HG03460 (cell line): Measurements from ENCODE around the gene EDA.

Source experiments
- ATAC-seq: cut with Tn5 transposase; IDR thresholded peaks from one replicate; pipeline ENCODE4 v1.9.1; 2021; ENCODE audit not compliant: unreplicated experiment

Gene EDA

GRCh38 chrX:70022616-70023015 is 406.7 kb downstream of the EDA start:
- no peak for ATAC-seq

GRCh38 chrX:70025464-70025863 is 409.6 kb downstream of the EDA start:
- no peak for ATAC-seq

DNA sequence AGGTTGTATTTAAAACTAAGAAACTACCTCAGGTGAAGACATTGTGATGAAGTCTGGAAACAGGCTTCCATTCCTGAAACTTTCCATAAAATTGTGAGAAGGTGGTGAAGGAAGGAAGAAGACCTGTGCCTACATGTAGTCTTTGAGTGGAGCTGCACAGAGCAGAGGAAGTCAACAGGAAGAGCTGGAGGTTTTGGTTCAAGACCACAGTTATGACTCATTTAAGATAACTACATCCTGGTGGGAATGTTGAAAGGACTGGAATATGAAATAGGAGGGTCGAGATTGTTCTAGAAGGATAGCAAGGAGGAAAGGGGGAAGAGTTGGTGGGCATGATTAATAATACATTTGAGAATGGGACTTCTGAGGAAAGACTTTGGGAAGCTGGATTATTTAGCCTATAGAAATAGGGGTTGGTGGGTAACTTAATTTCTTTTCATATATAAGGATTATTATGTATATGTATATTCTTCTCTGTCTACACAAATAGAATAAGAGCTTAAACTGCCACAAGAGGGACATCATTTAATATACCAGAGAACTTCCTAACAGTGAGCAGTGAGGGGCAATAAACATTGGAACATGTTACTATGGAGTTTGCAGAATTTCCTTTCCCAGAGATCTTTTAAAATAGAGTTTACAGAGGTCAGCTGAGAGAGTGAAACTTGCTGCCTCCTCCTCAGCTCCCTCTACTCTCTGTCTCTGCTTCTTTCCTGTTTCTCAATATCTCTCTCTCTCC is 410.4 kb downstream of the EDA start:
- no peak for ATAC-seq

- ATAC-seq = no peak
Observed at GRCh38 chrX:70026851-70027200, 410.9 kb downstream of the EDA start.

GRCh38 chrX:70029863-70030262 is 413.9 kb downstream of the EDA start:
- no peak for ATAC-seq

DNA sequence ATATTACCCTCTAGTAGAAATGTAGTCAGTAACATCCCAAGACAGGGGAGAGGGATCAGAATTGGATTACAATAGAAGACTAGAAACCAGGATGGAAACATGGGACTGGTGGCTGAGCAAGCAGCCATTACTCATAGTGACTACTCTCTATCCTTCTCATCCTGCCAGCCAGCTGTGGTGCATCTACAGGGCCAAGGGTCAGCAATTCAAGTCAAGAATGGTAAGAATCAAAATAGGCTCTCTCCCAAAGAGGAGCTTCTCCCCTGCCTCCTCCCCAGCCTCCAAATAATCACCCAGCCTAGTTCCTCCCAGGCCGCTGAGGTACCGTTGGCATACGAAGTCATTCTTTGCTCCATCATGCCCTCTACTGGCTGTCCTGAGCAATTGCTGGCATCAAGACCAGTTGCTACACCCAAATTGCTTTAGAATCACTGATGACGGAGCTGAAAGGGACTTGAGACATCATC is 414.4 kb downstream of the EDA start:
- ATAC-seq = peak; percentile 57

DNA sequence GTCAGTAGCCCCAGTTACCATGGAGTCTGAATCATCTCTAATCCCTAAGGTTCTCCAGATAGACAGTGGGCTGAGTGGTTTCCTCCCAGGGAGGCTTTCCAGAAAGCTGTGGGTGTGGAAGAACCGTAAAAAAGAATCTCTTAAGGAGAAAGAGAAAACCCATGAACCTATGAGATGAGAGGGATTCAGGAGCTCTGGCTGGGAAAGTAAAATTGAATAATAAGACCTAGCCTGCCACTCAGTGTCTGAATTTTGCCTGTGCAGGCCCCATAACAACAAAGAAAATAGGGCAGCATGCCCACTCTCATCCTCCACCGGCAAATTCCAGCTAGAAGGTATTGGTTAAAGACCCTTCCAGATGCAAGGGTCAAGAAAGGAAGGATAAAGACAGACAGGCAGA is 416.9 kb downstream of the EDA start:
- ATAC-seq = no peak

- ATAC-seq = no peak
Observed at GRCh38 chrX:70033348-70034051, 417.6 kb downstream of the EDA start.

- no peak for ATAC-seq
Observed at GRCh38 chrX:70034646-70035045, 418.7 kb downstream of the EDA start.

- ATAC-seq = no peak
Observed at GRCh38 chrX:70038515-70038914, 422.6 kb downstream of the EDA start.

- no peak for ATAC-seq
Observed at GRCh38 chrX:70038951-70039350, 423.0 kb downstream of the EDA start.

- no peak for ATAC-seq
Observed at GRCh38 chrX:70039758-70040157, 423.8 kb downstream of the EDA start.

DNA sequence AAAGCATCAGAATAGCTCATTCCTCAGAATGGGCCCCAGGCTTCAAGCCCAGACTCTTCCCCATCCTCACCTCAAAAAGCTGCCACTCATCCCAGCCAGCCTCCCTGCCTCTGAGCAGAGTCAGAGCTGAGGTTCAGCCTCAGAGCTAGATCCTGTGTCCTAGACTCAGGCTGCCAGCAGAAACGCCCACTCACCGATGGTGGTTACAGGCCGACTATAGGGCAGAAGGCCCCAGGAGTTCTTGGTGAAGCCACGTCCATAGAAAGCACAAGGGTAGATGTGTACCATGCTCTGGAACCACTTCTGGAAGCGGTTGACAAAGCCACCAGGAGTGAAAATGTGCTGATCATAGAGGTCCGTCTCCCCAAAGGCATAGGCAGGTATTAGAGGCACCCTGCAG is 426.1 kb downstream of the EDA start:
- ATAC-seq = no peak

GRCh38 chrX:70042399-70043371 is 426.8 kb downstream of the EDA start:
- no peak for ATAC-seq

- ATAC-seq = no peak
Observed at GRCh38 chrX:70043685-70044084, 427.8 kb downstream of the EDA start.

DNA sequence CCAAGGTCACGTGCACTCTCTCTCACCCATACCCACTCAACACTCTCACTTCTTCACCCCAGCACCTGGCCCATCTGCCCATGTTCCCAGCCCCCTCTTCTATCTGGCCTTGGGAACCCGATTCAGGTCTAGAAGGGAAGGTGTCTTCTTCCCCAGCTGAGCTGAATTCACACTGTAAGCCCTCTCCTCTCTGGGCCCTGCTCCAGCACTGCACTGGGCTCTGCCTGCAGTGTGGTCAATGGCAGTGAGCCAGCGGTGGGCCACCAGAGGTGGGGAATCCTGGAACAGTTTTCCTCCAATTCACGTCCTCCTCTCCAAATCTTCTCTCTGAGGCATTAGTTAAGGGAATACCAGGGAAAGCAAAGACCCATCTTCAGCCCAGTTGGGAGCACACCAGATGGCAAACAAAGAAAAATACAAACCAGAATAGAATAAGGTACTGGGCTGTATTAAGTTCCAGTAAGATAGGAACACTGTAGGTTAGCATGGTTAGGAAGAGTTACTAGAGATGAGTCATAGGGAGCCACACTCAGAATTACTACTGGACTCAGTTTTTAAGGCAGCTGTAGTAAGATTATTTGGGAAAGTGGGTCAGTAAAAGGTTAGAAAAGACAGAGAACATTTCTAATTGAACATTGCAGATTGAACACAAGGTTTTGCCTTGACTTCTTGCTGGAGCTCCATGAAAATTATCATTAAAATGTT is 428.8 kb downstream of the EDA start:
- ATAC-seq = no peak

DNA sequence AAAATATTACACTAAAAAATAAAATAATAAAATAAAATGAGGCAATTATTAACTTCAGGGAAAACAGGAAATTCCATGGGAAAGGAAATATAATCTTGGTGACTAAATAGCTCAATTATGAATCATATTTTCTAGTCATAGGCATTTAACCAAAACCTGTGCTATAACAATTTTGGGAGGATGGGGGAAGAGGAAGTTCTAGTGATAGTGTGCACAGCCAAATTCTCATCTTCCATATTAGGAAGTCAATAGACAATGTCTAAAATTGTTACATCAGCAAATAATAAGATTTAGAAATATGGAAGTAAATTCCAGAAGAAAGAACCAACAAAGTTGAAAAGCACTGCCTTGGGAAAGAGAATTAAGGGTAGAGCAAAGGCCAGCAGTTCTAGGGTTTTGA is 431.1 kb downstream of the EDA start:
- ATAC-seq = no peak

- ATAC-seq = no peak
Observed at GRCh38 chrX:70049406-70049805, 433.5 kb downstream of the EDA start.

- ATAC-seq = no peak
Observed at GRCh38 chrX:70049925-70050324, 434.0 kb downstream of the EDA start, which contains the start of gene AWAT2. TSS of gene AWAT2 (minus strand) at chrX:70049938. CDS start at chrX:70049932, 6 bp downstream.

GRCh38 chrX:70052895-70053615 is 437.1 kb downstream of the EDA start:
- ATAC-seq = no peak
